Neuron (in vitro differentiated cells): ENCODE measurements around the gene SENP7.
A peak's percentile ranks its signal among the peaks of the same experiment; 100 is the strongest.
"Not testable (repeated sequence)": the region's sequence is repeated elsewhere in the genome, so short reads cannot be mapped to it uniquely, and the experiment has no call there.

Experiments used
- H2AFZ ChIP-seq: one replicate; pipeline ENCODE4 v1.6.1; 2013; ENCODE audit warnings: low read depth, mild to moderate bottlenecking, inconsistent platforms, low read length, moderate library complexity
- H3K27me3 ChIP-seq: one replicate; pipeline ENCODE4 v1.6.1; 2013; ENCODE audit warnings: low read length; ENCODE audit not compliant: insufficient read depth
- H3K36me3 ChIP-seq: one replicate; pipeline ENCODE4 v1.6.1; 2013; ENCODE audit warnings: low read length; ENCODE audit not compliant: insufficient read depth
- H3K4me1 ChIP-seq: one replicate; pipeline ENCODE4 v1.6.1; 2013; ENCODE audit warnings: low read length; ENCODE audit not compliant: insufficient read depth
- H3K4me3 ChIP-seq: 2 replicates; pipeline ENCODE4 v1.5.1; 2013; ENCODE audit warnings: mild to moderate bottlenecking, low read length, moderate library complexity
- H3K9me3 ChIP-seq: one replicate; pipeline ENCODE4 v1.6.1; 2013; ENCODE audit warnings: low read length

SENP7 gene, protein sequence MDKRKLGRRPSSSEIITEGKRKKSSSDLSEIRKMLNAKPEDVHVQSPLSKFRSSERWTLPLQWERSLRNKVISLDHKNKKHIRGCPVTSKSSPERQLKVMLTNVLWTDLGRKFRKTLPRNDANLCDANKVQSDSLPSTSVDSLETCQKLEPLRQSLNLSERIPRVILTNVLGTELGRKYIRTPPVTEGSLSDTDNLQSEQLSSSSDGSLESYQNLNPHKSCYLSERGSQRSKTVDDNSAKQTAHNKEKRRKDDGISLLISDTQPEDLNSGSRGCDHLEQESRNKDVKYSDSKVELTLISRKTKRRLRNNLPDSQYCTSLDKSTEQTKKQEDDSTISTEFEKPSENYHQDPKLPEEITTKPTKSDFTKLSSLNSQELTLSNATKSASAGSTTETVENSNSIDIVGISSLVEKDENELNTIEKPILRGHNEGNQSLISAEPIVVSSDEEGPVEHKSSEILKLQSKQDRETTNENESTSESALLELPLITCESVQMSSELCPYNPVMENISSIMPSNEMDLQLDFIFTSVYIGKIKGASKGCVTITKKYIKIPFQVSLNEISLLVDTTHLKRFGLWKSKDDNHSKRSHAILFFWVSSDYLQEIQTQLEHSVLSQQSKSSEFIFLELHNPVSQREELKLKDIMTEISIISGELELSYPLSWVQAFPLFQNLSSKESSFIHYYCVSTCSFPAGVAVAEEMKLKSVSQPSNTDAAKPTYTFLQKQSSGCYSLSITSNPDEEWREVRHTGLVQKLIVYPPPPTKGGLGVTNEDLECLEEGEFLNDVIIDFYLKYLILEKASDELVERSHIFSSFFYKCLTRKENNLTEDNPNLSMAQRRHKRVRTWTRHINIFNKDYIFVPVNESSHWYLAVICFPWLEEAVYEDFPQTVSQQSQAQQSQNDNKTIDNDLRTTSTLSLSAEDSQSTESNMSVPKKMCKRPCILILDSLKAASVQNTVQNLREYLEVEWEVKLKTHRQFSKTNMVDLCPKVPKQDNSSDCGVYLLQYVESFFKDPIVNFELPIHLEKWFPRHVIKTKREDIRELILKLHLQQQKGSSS

DNA sequence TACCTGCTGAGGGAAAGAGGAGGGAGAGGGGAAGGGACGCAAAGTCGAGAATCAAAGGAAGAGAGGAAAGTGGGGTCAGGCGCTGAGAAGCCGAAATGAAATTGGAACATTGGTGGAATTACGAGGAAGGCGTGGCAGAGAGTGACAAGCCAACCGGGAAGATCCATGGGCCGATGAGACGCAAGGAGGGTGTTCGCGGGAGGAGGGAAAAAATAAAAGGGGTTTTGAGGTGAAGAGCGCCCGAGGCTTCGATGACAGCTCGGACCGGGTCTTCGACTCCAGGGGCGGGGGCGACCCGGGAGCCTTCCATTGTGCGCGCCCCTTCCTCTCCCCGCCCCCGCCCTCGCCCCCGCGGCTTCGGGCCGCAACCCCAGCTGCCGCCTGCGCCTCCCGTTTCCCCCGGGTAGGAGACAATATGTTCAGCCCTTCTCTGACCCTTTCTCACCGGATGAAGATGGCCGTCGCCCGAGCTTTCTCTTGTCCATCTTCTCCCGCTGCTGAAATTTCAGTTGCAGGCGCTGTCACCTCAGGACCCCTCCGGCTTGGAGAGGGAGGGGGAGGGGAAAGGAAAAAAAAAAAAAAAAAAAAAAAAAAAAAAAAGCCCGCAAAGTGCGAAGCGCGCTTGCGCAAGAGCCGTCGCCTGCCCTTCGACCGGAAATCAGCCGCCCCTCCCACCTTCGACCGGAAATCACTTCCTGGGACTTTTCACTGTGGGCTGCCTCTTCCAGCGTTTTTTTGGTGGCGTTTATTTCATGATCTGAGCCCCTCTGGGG, at the start of gene SENP7:
Gene SENP7 (minus strand): TSS at position 567 of the 773 bp plus-strand sequence. CDS start 82 bp downstream, at position 485.
- Histone ChIP-seq H3K4me3 (peak within 1 kb of the TSS; percentile 61), H3K27me3 (peaks cover 3% of the 10 kb centered on the region), H3K4me1 (peaks cover 7% of the 10 kb centered on the region), H3K36me3 (no peaks in the 10 kb centered on the region), H3K9me3 (no peaks in the 10 kb centered on the region), H2AFZ (peak within 1 kb of the TSS; percentile 95)

DNA sequence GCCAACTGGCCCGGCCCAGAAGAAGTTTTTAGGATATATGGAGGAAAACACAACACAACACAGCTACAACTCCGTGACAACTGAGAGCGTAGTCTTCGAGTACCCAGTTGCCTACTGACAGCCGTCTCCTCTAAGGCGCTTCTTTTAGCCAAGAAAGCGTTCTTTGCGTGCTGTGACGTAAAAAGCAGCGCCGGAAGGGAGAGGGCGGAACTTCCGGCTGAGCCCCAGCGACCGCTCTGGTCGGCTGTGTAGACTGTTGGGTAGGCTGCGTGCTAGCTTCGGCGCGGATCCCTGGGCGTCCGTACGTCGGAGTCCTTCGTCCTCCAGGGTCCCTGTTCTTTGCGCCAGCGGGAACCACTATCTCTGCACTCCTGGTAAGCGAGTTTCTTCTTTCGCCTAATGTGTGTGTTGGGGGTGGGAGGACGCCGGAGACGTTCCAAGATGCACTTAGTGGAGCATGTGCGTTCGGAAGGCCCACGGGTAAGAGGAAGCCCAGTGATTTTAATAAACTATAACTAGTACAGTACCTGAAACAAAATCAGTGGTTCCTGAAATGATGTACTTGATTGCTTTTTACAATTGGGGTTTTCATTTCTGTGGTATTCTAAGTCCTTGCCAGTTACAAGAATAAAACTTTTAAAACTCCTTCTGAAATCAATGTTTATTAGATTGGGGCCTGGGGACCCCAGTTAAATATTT, 48.8 kb upstream of the SENP7 start, which contains the start of gene TRMT10C:
Gene TRMT10C (plus strand): TSS at position 239 of the 699 bp plus-strand sequence. CDS start 2,914 bp downstream, outside the sequence.
- H3K27me3 ChIP-seq: peaks cover 6% of the 10 kb centered on the region
- H2AFZ ChIP-seq: peak within 1 kb of the TSS; percentile 27
- H3K4me1 ChIP-seq: peaks cover 9% of the 10 kb centered on the region
- peak within 1 kb of the TSS; percentile 74 for H3K4me3 ChIP-seq
- H3K36me3 ChIP-seq: peaks cover 27% of the 10 kb centered on the region
- no peaks in the 10 kb centered on the region for H3K9me3 ChIP-seq

DNA sequence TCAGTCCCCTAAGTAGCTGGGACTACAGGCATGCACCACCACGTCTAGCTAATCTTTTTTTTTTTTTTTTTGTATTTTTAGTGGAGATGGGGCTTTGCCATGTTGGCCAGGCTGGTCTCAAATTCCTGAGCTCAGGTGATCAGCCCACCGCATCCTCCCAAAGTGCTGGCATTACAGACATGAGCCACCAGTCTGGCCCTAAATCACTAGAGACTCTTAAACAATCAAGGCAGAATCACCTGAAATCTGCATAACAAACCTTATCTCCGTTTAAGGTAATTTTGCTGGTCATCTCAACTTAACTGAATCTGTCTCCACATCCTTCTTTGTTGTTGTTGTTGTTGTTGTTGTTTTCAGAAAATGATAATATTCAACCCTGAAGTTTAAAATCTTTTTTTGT, 43.1 kb upstream of the SENP7 start:
- Histone ChIP-seq H3K4me1 (peaks cover 6% of the 10 kb centered on the region), H2AFZ (no peak overlapping the region), H3K9me3 (no peaks in the 10 kb centered on the region), H3K4me3 (no peak overlapping the region), H3K36me3 (no peaks in the 10 kb centered on the region), H3K27me3 (peaks cover 6% of the 10 kb centered on the region)

DNA sequence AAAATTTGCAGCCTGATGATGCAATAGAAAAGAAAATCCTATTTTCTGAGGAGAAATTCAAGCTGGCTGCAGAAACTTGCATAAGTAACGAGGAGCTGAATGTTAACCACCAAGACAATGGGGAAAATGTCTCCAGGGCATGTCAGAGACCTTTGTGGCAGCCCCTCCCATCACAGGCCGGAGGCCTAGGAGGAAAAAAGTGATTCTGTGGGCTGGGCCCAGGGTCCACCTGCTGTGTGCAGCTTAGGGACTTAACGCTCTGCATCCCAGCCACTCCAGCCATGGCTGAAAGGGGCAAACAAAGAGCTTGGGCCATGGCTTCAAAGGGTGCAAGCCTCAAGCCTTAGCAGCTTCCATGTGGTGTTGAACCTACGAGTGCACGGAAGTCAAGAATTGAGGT, 40.4 kb upstream of the SENP7 start:
- not testable (repeated sequence) for H3K36me3 ChIP-seq, H3K4me3 ChIP-seq, H3K9me3 ChIP-seq, H3K4me1 ChIP-seq, H3K27me3 ChIP-seq
- H2AFZ ChIP-seq: peak overlapping the region; percentile 46

DNA sequence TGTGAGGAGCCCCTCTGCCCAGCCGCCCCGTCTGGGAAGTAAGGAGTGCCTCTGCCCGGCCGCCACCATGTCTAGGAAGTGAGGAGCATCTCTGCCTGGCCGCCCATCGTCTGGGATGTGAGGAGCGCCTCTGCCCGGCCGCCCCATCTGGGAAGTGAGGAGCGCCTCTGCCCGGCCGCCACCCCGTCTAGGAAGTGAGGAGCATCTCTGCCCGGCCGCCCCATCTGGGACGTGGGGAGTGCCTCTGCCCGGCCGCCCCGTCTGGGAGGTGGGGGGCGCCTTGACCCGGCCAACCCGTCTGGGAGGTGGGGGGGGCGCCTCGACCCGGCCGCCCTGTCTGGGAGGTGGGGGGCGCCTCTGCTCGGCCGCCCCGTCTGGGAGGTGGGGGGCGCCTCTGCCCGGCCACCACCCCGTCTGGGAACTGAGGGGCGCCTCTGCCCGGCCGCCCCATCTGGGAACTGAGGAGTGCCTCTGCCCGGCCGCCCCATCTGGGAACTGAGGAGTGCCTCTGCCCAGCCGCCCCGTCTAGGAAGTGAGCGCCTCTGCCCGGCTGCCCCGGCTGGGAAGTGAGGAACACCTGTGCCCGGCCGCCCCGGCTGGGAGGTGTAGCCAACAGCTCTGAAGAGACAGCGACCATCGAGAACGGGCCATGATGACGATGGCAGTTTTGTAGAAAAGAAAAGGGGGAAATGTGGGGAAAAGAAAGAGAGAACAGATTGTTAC, 38.5 kb upstream of the SENP7 start:
- H3K36me3 ChIP-seq, H2AFZ ChIP-seq, H3K9me3 ChIP-seq, H3K27me3 ChIP-seq, H3K4me3 ChIP-seq, H3K4me1 ChIP-seq: not testable (repeated sequence)

DNA sequence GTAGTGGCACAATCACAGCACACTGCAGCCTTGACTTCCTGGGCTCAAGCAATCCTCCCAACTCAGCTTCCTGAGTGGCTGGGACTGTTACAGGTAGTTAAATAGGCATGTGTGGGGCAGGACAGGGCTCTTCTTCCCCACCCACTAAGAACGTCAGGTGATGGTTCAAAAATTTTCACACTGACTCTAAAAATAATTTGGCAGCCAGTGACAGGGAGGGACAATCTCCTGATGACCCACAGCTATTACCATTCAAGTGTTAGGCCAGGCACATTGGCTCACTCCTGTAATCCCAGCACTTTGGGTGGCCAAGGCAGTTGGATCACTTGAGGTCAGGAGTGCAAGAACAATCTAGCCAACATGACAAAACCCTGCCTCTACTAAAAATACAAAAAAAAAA, 36.5 kb upstream of the SENP7 start:
- H2AFZ ChIP-seq: no peak overlapping the region
- peaks cover 2% of the 10 kb centered on the region for H3K9me3 ChIP-seq
- no peak overlapping the region for H3K4me3 ChIP-seq
- H3K4me1 ChIP-seq: peaks cover 2% of the 10 kb centered on the region
- no peaks in the 10 kb centered on the region for H3K36me3 ChIP-seq
- H3K27me3 ChIP-seq: no peaks in the 10 kb centered on the region

DNA sequence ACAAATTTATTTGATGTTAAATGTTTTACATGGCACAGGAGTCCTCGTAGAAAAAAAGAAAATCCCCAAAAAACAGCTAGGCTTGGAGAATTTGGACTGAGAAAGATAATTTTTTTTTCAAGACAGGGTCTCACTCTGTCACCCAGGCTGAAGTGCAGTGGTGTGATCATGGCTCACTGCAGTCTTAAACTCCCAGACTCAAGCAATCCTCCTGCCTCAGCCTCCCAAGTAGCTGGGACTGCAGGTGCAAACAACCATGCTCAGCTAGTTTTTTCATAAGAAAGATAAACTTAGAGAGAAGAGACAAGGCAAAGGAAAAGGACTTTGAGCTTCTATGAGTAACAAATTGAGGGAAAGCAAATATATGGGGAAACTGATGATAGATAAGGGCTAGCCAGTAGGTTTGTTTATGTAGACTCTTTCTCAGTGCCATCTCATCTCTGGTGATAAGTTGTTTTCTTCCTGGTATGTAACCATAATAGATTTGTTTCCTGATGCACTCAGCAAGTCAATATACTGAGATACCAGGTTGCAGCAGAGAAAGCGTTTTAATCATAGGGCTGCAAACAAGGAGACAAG, 35.6 kb upstream of the SENP7 start:
- no peaks in the 10 kb centered on the region for H3K36me3 ChIP-seq

DNA sequence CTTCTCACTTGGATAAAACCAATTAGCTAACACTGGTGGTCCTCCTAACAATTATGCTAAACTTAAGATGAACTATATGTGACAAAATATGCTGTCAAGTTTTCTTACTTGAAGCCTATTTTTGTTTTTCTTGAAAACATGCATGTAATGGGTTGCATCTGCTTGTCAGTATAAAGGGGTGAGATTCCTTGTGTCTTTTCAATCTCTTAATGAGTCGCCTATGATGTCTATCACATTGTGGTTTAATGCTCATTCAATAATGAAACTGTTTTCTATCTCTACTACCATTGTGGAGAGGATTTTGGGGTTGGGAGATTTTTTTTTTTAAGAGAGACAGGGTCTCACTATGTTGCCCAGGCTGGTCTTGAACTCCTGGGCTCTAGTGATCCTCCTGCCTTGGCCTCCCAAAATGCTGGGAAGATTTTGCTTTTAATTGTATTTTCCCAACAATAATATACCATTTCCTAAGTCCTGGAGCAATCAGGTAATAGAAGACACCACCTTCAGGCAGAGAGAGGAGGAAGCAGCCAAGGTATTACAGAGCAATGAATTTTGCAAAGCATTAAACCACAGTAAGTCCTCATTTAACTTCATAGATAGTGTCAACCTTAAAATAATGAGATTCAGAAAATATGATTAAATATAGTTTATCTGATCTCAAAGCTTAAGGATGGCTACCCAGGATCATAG, 31.3 kb upstream of the SENP7 start:
- H3K27me3 ChIP-seq: no peaks in the 10 kb centered on the region
- no peak overlapping the region for H2AFZ ChIP-seq
- H3K36me3 ChIP-seq: no peaks in the 10 kb centered on the region
- no peak overlapping the region for H3K4me3 ChIP-seq
- no peaks in the 10 kb centered on the region for H3K4me1 ChIP-seq
- H3K9me3 ChIP-seq: peaks cover 2% of the 10 kb centered on the region

More for the DNA sequence above, 35.6 kb upstream of the SENP7 start:
- Histone ChIP-seq H3K4me1 (peaks cover 2% of the 10 kb centered on the region), H3K9me3 (peaks cover 2% of the 10 kb centered on the region), H3K27me3 (no peaks in the 10 kb centered on the region), H2AFZ (no peak overlapping the region), H3K4me3 (no peak overlapping the region)

DNA sequence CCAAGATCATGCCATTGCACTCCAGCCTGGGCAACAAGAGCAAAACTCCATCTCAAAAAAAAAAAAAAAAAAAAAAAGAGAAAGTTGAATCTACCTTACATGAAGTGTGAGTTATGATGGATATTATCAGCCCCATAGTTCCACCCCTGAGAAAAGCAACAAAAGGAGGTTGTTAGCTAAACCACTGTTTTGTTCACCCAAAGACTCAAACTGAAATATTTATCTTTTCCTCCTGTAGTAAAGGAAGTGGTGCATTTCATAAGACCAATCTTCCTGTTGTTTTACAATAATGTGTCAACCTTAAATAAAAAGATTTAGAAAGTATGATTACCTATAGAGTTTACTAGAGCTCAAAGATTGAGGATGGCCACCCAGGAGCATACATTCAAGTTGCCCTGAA, 29.9 kb upstream of the SENP7 start:
- no peak overlapping the region for H2AFZ ChIP-seq
- no peaks in the 10 kb centered on the region for H3K4me1 ChIP-seq
- no peaks in the 10 kb centered on the region for H3K36me3 ChIP-seq
- peaks cover 2% of the 10 kb centered on the region for H3K9me3 ChIP-seq
- no peak overlapping the region for H3K4me3 ChIP-seq
- no peaks in the 10 kb centered on the region for H3K27me3 ChIP-seq

DNA sequence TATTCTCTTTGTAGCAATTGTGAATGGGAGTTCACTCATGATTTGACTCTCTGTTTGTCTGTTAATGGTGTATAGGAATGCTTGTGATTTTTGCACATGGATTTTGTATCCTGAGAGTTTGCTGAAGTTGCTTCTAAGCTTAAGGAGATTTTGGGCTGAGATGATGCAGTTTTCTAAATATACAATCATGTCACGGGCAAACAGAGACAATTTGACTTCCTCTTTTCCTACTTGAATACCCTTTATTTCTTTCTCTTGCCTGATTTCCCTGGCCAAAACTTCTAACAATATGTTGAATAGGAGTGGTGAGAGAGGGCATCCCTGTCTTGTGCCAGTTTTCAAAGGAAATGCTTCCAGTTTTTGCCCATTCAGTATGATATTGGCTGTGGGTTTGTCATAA, 23.9 kb upstream of the SENP7 start:
- not testable (repeated sequence) for H2AFZ ChIP-seq, H3K27me3 ChIP-seq, H3K9me3 ChIP-seq, H3K4me1 ChIP-seq, H3K36me3 ChIP-seq, H3K4me3 ChIP-seq

DNA sequence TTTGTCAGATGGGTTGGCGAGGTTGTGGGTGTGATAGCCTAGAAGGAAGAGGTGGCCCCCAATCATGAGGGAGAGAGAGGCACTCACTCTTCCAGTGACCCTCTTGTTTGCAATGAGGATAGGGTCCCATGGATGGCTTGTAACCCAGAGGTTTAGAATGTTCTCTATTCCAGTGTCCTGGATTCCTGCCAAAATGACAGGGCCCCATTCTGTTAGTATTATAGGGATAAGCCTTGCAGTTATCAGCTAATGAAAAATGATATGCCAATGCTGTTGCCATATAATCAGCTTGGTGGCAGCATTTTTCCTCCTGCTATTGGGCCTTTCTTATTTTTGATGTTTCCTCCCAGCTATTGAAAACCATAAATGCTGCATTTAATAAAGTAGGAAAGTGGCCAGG, 23.3 kb upstream of the SENP7 start:
- Histone ChIP-seq H2AFZ (no peak overlapping the region), H3K27me3 (no peaks in the 10 kb centered on the region), H3K4me1 (no peaks in the 10 kb centered on the region), H3K4me3 (no peak overlapping the region), H3K36me3 (no peaks in the 10 kb centered on the region), H3K9me3 (no peaks in the 10 kb centered on the region)
